HG02885 (cell line): ENCODE data around the gene PSG5.
"Not testable (repeated sequence)": the region's sequence is repeated elsewhere in the genome, so short reads cannot be mapped to it uniquely, and the experiment has no call there.

Experiments
- ATAC-seq: cut with Tn5 transposase; IDR thresholded peaks from one replicate; pipeline ENCODE4 v1.9.1; 2021; ENCODE audit warnings: mild to moderate bottlenecking; ENCODE audit not compliant: unreplicated experiment, poor library complexity

Gene PSG5

GRCh38 chr19:43192381-43193155, 6.2 kb upstream of the PSG5 start:
- not testable (repeated sequence) for ATAC-seq

- ATAC-seq: not testable (repeated sequence)
Measured at GRCh38 chr19:43188092-43188491, 1.8 kb upstream of the PSG5 start.

- ATAC-seq: not testable (repeated sequence)
Measured at GRCh38 chr19:43181869-43182771, 4.2 kb downstream of the PSG5 start.

GRCh38 chr19:43179569-43180147, 6.7 kb downstream of the PSG5 start:
- ATAC-seq: not testable (repeated sequence)

GRCh38 chr19:43178577-43178976, 7.8 kb downstream of the PSG5 start:
- ATAC-seq: not testable (repeated sequence)

- not testable (repeated sequence) for ATAC-seq
Measured at GRCh38 chr19:43165906-43166305, 20.4 kb downstream of the PSG5 start.

GRCh38 chr19:43163135-43163534, 23.2 kb downstream of the PSG5 start:
- not testable (repeated sequence) for ATAC-seq

GRCh38 chr19:43162261-43162660, 24.1 kb downstream of the PSG5 start:
- ATAC-seq: not testable (repeated sequence)

- ATAC-seq: no peak
Measured at GRCh38 chr19:43152214-43152613, 34.1 kb downstream of the PSG5 start.

- not testable (repeated sequence) for ATAC-seq
Measured at GRCh38 chr19:43149788-43150187, 36.5 kb downstream of the PSG5 start.

- ATAC-seq: no peak
Measured at GRCh38 chr19:43148233-43148632, 38.1 kb downstream of the PSG5 start.

GRCh38 chr19:43141763-43142162, 44.6 kb downstream of the PSG5 start:
- ATAC-seq: not testable (repeated sequence)

GRCh38 chr19:43132696-43133095, 53.6 kb downstream of the PSG5 start:
- ATAC-seq: no peak

- ATAC-seq: not testable (repeated sequence)
Measured at GRCh38 chr19:43131281-43131842, 55.0 kb downstream of the PSG5 start.

GRCh38 chr19:43129197-43129596, 57.1 kb downstream of the PSG5 start:
- ATAC-seq: not testable (repeated sequence)

- not testable (repeated sequence) for ATAC-seq
Measured at GRCh38 chr19:43127336-43127735, 59.0 kb downstream of the PSG5 start.

GRCh38 chr19:43126720-43127119, 59.6 kb downstream of the PSG5 start:
- ATAC-seq: no peak

- ATAC-seq: no peak
Measured at GRCh38 chr19:43124360-43124759, 62.0 kb downstream of the PSG5 start.

GRCh38 chr19:43120433-43121026, 65.8 kb downstream of the PSG5 start:
- not testable (repeated sequence) for ATAC-seq

GRCh38 chr19:43119526-43119925, 66.8 kb downstream of the PSG5 start:
- not testable (repeated sequence) for ATAC-seq
